Endothelial cell of umbilical vein (primary cell): Measurements from ENCODE around the gene KAZN. TPM values are rescaled to one million over a fixed set of nuclear protein-coding genes. Genes with fewer than 3 reads are reported as not detected.

Source experiments
- BruUV-seq: library from RNA; stranded (reverse); fragments of 400-500 nt; replicated peaks from 2 replicates; lab custom pipeline; 2021; lab: Mats Ljungman, UMichigan
- CTCF ChIA-PET: fragments of 300-600, 350-600 bp; sonication (Branson Sonifier 250); formaldehyde crosslinking; loops from one replicate; lab custom pipeline; 2021; ENCODE audit warnings: antibody characterized with exemption, inconsistent platforms; lab: Charles Lee
- POLR2A ChIA-PET: fragments of 300-600, 350-600 bp; sonication (Branson Sonifier 250); formaldehyde crosslinking; loops from one replicate; lab custom pipeline; 2021; ENCODE audit warnings: antibody characterized with exemption, inconsistent platforms; lab: Charles Lee
- DNase-seq: peaks from one replicate; pipeline ENCODE4 v3.0.0-alpha.2; 2011; ENCODE audit warnings: low read depth, low spot score
- FAIRE-seq: peaks from 2 replicates; lab custom pipeline; 2011; peaks lifted over from hg19 to GRCh38; lab: Jason Lieb, UNC
- H2AFZ ChIP-seq: 2 replicates; pipeline ENCODE4 v1.6.0; 2012; ENCODE audit warnings: low read depth, low read length, control low read depth, inconsistent platforms
- H3K27ac ChIP-seq: 2 replicates; pipeline ENCODE4 v1.5.1; 2011; ENCODE audit warnings: low read depth, mild to moderate bottlenecking, control low read depth, low read length, moderate library complexity; ENCODE audit not compliant: insufficient read depth
- H3K27me3 ChIP-seq, 2 experiments: 2 replicates each; pipeline versions ENCODE4 v1.6.0 to v1.6.1; 2011; ENCODE audit warnings: low read length in 2 of 2, mixed read lengths in 1 of 2; ENCODE audit not compliant: control insufficient read depth in 2 of 2, insufficient read depth in 2 of 2
- H3K36me3 ChIP-seq, 2 experiments: 2 replicates in 1 of 2; 3 replicates in 1 of 2; pipeline ENCODE4 v1.5.1; 2011; ENCODE audit warnings: low read length in 2 of 2, mild to moderate bottlenecking in 1 of 2, moderate library complexity in 1 of 2; ENCODE audit not compliant: control insufficient read depth in 2 of 2, insufficient read depth in 2 of 2; ENCODE audit errors: extremely low read depth in 1 of 2
- H3K4me1 ChIP-seq: 3 replicates; pipeline ENCODE4 v1.5.1; 2011; ENCODE audit warnings: mild to moderate bottlenecking, low read length; ENCODE audit not compliant: control insufficient read depth, insufficient read depth; ENCODE audit errors: extremely low read depth
- H3K4me2 ChIP-seq: 2 replicates; pipeline ENCODE4 v1.6.1; 2011; ENCODE audit warnings: low read length, control low read depth, mixed read lengths; ENCODE audit not compliant: insufficient read depth
- H3K4me3 ChIP-seq, 3 experiments: fragments of 200-600 bp in 1 of 3; sonication (generic), shearing (Covaris generic) in 1 of 3; replicated peaks in 1 of 3; 2 replicates each; pipeline ENCODE4 v1.5.1; 2011 to 2016; ENCODE audit warnings: control low read depth in 3 of 3, low read length in 3 of 3, mild to moderate bottlenecking in 2 of 3, inconsistent platforms in 1 of 3, low read depth in 1 of 3, moderate library complexity in 1 of 3; ENCODE audit not compliant: insufficient read depth in 1 of 3
- H3K79me2 ChIP-seq: 2 replicates; pipeline ENCODE4 v1.6.0; 2012; ENCODE audit warnings: low read length, inconsistent platforms; ENCODE audit not compliant: control insufficient read depth, insufficient read depth
- H3K9ac ChIP-seq: replicated peaks from 2 replicates; pipeline ENCODE3; 2011; ENCODE audit warnings: low read length, control low read depth; ENCODE audit not compliant: insufficient read depth; ENCODE audit errors: extremely low read depth
- H3K9me1 ChIP-seq: replicated peaks from 3 replicates; pipeline ENCODE4 v1.6.0; 2011; ENCODE audit warnings: mild to moderate bottlenecking, low read length; ENCODE audit not compliant: control insufficient read depth, insufficient read depth; ENCODE audit errors: extremely low read depth
- H3K9me3 ChIP-seq: replicated peaks from 2 replicates; pipeline ENCODE4 v1.5.1; 2012; ENCODE audit warnings: low read length, inconsistent platforms; ENCODE audit not compliant: control insufficient read depth, insufficient read depth
- H4K20me1 ChIP-seq: replicated peaks from 2 replicates; pipeline ENCODE3; 2011; ENCODE audit warnings: mild to moderate bottlenecking, low read length; ENCODE audit not compliant: control insufficient read depth, insufficient read depth; ENCODE audit errors: extremely low read depth
- EZH2 ChIP-seq: IDR thresholded peaks from 2 replicates; pipeline ENCODE4 v1.6.1; 2012; ENCODE audit warnings: borderline replicate concordance, low read depth, mild to moderate bottlenecking, moderate library complexity, low read length, inconsistent platforms; ENCODE audit not compliant: severe bottlenecking
- FOS ChIP-seq: IDR thresholded peaks from 2 replicates; pipeline ENCODE4 v1.6.1; 2011; ENCODE audit warnings: mild to moderate bottlenecking, low read length, moderate library complexity, borderline replicate concordance; ENCODE audit not compliant: insufficient read depth
- GATA2 ChIP-seq: IDR thresholded peaks from 2 replicates; pipeline ENCODE4 v1.7.0; 2011; ENCODE audit warnings: low read depth, mild to moderate bottlenecking, moderate library complexity, mixed read lengths, low read length; ENCODE audit not compliant: insufficient read length, insufficient read depth
- JUN ChIP-seq: IDR thresholded peaks from 2 replicates; pipeline ENCODE4 v1.6.1; 2011; ENCODE audit warnings: borderline replicate concordance, low read depth; ENCODE audit not compliant: insufficient read length, insufficient read depth
- MYC ChIP-seq: IDR thresholded peaks from one replicate; pipeline ENCODE4 v1.6.1; 2011; ENCODE audit warnings: mild to moderate bottlenecking, low read depth, low read length
- POLR2A ChIP-seq: IDR thresholded peaks from 2 replicates; pipeline ENCODE4 v1.6.1; 2012; ENCODE audit warnings: low read depth, mild to moderate bottlenecking, control low read depth, low read length
- POLR2AphosphoS5 ChIP-seq: IDR thresholded peaks from 2 replicates; pipeline ENCODE4 v1.6.1; 2012; ENCODE audit warnings: low read depth, mild to moderate bottlenecking, control low read depth, low read length, moderate library complexity; ENCODE audit not compliant: insufficient read depth
- dilution Hi-C: fragments of 300-500 bp; cut with MboI; formaldehyde crosslinking; loops from one replicate; pipeline ENCODE4 v1.15.0; 2019; ENCODE audit warnings: low sequenced_read_pairs; ENCODE audit not compliant: extremely low pct_ligation_motif_present
- intact Hi-C: fragments of 100-400 bp; cut with micrococcal nuclease; formaldehyde crosslinking; loops from one replicate; pipeline ENCODE4 v1.10.0; 2022
- polyA plus RNA-seq, 4 experiments: library from polyadenylated mRNA; depleted of rRNA in 3 of 4; stranded (reverse) in 3 of 4; unstranded in 1 of 4; fragments of >200 nt; gene quantifications; 2 replicates each; pipeline versions ENCODE4 v1.2.1 to v1.2.3, GENCODE V29; 2011 to 2012; ENCODE audit warnings: missing spikeins in 1 of 4
- total RNA-seq: library from RNA; stranded (reverse); gene quantifications from 2 replicates; pipeline ENCODE4 v1.2.3, GENCODE V29; 2021
- TF ChIP-seq, protein P1 (sequence below), 2 donors: IDR thresholded peaks; 1 replicate in 1 of 2; 2 replicates in 1 of 2; pipeline ENCODE4 v1.5.1; 2011; ENCODE audit warnings: low read length in 2 of 2, mild to moderate bottlenecking in 2 of 2, moderate library complexity in 2 of 2, control low read depth in 1 of 2, inconsistent platforms in 1 of 2, low read depth in 1 of 2; ENCODE audit not compliant: insufficient read depth in 1 of 2; ENCODE audit errors: extremely low read depth in 1 of 2
- TF ChIP-seq, protein P2 (sequence below): IDR thresholded peaks from 2 replicates; pipeline ENCODE4 v1.6.1; 2011; ENCODE audit not compliant: insufficient read depth, insufficient read length

Gene KAZN
- total and polyA plus RNA-seq, 2 donors (not counting 3 experiments of a cell fraction or from before 2014, with no cell fraction given): 1.6 to 5.8 TPM

DNA sequence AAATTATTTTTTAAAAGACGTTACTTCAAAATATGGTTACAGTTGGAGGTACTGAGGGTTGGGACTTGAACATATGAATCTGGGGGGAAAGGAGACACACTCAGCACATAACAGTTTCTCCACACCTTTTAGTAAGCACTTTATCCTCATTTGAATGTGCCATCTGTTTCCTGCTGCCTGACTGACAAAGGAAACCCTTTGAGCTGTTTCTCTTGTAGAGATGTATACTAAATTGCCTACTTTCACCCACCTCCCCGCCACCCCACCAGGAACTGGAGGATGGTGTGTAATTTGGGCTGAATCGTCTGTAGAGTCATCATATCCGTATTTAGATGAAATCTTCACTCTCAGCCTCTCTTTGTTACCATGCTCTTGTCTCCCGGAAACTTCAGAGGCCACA, 108.1 kb downstream of the KAZN start:
- Histone ChIP-seq H3K9me3 (peaks cover 5% of the 10 kb centered on the region), H3K4me3 (no peak overlapping the region), H3K9me1 (no peaks in the 10 kb centered on the region), H3K27me3 (no peaks in the 10 kb centered on the region), H3K79me2 (no peaks in the 10 kb centered on the region), H2AFZ (no peak overlapping the region), H4K20me1 (no peaks in the 10 kb centered on the region), H3K9ac (no peak overlapping the region), H3K36me3 (no peaks in the 10 kb centered on the region), H3K4me2 (no peak overlapping the region), H3K27ac (no peak overlapping the region), H3K4me1 (no peaks in the 10 kb centered on the region)
- ChIA-PET CTCF (no interaction called here), POLR2A (no interaction called here)
- FAIRE-seq (no peak), DNase-seq (no peak)
- TF ChIP-seq MYC (no peak), FOS (no peak), POLR2AphosphoS5 (no peak), GATA2 (no peak), JUN (no peak), EZH2 (no peak), POLR2A (no peak)
- TF ChIP-seq, protein P1, sequence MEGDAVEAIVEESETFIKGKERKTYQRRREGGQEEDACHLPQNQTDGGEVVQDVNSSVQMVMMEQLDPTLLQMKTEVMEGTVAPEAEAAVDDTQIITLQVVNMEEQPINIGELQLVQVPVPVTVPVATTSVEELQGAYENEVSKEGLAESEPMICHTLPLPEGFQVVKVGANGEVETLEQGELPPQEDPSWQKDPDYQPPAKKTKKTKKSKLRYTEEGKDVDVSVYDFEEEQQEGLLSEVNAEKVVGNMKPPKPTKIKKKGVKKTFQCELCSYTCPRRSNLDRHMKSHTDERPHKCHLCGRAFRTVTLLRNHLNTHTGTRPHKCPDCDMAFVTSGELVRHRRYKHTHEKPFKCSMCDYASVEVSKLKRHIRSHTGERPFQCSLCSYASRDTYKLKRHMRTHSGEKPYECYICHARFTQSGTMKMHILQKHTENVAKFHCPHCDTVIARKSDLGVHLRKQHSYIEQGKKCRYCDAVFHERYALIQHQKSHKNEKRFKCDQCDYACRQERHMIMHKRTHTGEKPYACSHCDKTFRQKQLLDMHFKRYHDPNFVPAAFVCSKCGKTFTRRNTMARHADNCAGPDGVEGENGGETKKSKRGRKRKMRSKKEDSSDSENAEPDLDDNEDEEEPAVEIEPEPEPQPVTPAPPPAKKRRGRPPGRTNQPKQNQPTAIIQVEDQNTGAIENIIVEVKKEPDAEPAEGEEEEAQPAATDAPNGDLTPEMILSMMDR (IDR thresholded peaks at IDR 0.05; ENCODE audit: extremely low read depth in 1 of 2, insufficient read depth in 1 of 2, low read depth in 1 of 2, low read length in 2 of 2): no peak
- TF ChIP-seq, protein P2, sequence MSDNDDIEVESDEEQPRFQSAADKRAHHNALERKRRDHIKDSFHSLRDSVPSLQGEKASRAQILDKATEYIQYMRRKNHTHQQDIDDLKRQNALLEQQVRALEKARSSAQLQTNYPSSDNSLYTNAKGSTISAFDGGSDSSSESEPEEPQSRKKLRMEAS: no peak
- intact Hi-C loops (no loop called here), dilution Hi-C loops (no loop called here)
- BruUV-seq: no TSS peak
